Prostate gland (tissue), 2 donors: Measurements from ENCODE around the gene EGF.

Experiments used
- POLR2A ChIP-seq: fragments of 450-650 bp; IDR thresholded peaks from one replicate; pipeline ENCODE4 v1.6.1; 2016; ENCODE audit warnings: antibody characterized with exemption, mild to moderate bottlenecking
- TF ChIP-seq, protein P1 (sequence below), 4 experiments: fragments of 200-600 bp in 2 of 4; fragments of 450-650 bp in 2 of 4; sonication (generic) in 2 of 4; IDR thresholded peaks; 1 replicate in 3 of 4; 2 replicates in 1 of 4; pipeline ENCODE4 v1.5.1; 2016 to 2019; ENCODE audit warnings: antibody characterized with exemption in 4 of 4, mild to moderate bottlenecking in 2 of 4, moderate library complexity in 2 of 4

- TF ChIP-seq, protein P1, sequence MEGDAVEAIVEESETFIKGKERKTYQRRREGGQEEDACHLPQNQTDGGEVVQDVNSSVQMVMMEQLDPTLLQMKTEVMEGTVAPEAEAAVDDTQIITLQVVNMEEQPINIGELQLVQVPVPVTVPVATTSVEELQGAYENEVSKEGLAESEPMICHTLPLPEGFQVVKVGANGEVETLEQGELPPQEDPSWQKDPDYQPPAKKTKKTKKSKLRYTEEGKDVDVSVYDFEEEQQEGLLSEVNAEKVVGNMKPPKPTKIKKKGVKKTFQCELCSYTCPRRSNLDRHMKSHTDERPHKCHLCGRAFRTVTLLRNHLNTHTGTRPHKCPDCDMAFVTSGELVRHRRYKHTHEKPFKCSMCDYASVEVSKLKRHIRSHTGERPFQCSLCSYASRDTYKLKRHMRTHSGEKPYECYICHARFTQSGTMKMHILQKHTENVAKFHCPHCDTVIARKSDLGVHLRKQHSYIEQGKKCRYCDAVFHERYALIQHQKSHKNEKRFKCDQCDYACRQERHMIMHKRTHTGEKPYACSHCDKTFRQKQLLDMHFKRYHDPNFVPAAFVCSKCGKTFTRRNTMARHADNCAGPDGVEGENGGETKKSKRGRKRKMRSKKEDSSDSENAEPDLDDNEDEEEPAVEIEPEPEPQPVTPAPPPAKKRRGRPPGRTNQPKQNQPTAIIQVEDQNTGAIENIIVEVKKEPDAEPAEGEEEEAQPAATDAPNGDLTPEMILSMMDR (IDR thresholded peaks at IDR 0.05), result no peak
- TF ChIP-seq POLR2A, result no peak
Measured at GRCh38 chr4:109878355-109878754, 34.3 kb upstream of the EGF start.
